Measurements from ENCODE around the gene KRTAP3-3.

KRTAP3-3 gene

GRCh38 chr17:40956401-40957254 lies 37.3 kb downstream of the KRTAP3-3 start:
- peak; percentile 35 for DNase-seq

GRCh38 chr17:40953881-40954280 lies 40.1 kb downstream of the KRTAP3-3 start:
- DNase-seq, result no peak

- peak; percentile 61 for DNase-seq
Observed at GRCh38 chr17:40952661-40953060, 41.3 kb downstream of the KRTAP3-3 start.

GRCh38 chr17:40952154-40952553 lies 41.8 kb downstream of the KRTAP3-3 start:
- no peak for DNase-seq

GRCh38 chr17:40951011-40951622 lies 42.8 kb downstream of the KRTAP3-3 start:
- DNase-seq, result no peak

- DNase-seq, result no peak
Observed at GRCh38 chr17:40950176-40950575, 43.8 kb downstream of the KRTAP3-3 start.

GRCh38 chr17:40949418-40949817 lies 44.5 kb downstream of the KRTAP3-3 start:
- no peak for DNase-seq

- no peak for DNase-seq
Observed at GRCh38 chr17:40947929-40948328, 46.0 kb downstream of the KRTAP3-3 start.

- no peak for DNase-seq
Observed at GRCh38 chr17:40945414-40945813, 48.5 kb downstream of the KRTAP3-3 start.

- no peak for DNase-seq
Observed at GRCh38 chr17:40944531-40944930, 49.4 kb downstream of the KRTAP3-3 start.
